Transverse colon (tissue), 4 donors: Measurements from ENCODE around the gene DCAF6.

Source experiments
- EP300 ChIP-seq: sonication (generic); formaldehyde crosslinking; IDR thresholded peaks from one replicate; pipeline ENCODE4 v1.6.1; 2017; ENCODE audit warnings: antibody characterized with exemption, low read depth
- POLR2A ChIP-seq: fragments of 450-650 bp; IDR thresholded peaks from one replicate; pipeline ENCODE4 v1.6.1; 2016; ENCODE audit warnings: antibody characterized with exemption, mild to moderate bottlenecking, moderate library complexity
- POLR2AphosphoS5 ChIP-seq, 3 donors: sonication (generic); formaldehyde crosslinking; IDR thresholded peaks; one replicate each; pipeline ENCODE4 v1.6.1; 2016; ENCODE audit warnings: antibody characterized with exemption in 3 of 3
- TF ChIP-seq, protein P1 (sequence below), 5 experiments: fragments of 200-600 bp in 3 of 5; fragments of 450-650 bp in 2 of 5; sonication (generic) in 3 of 5; IDR thresholded peaks; 1 replicate in 2 of 5; 2 replicates in 3 of 5; pipeline ENCODE4 v1.5.1; 2016 to 2017; ENCODE audit warnings: antibody characterized with exemption in 5 of 5, inconsistent platforms in 3 of 5, mild to moderate bottlenecking in 2 of 5, moderate library complexity in 1 of 5

DNA sequence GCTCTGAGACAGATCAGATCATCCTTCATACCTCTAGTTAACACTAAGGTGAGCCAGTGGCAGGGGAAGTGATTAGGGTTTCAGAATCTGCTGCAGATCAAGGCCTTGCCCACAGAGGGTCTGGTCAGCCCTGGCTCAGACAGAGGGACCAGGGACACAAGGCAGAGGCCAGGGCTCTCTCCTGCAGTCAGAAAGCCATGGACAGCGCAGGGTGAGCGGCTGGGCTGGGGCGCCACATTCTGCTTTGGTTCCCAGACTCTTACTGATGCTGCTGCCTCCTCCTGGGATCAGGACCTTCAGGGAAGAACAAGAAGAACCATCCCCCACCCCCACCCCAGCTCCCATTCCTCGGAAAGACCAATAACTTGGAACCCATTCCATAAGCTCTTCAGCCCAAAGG lies 157.1 kb downstream of the DCAF6 start:
- no peak for TF ChIP-seq POLR2A
- TF ChIP-seq, protein P1, sequence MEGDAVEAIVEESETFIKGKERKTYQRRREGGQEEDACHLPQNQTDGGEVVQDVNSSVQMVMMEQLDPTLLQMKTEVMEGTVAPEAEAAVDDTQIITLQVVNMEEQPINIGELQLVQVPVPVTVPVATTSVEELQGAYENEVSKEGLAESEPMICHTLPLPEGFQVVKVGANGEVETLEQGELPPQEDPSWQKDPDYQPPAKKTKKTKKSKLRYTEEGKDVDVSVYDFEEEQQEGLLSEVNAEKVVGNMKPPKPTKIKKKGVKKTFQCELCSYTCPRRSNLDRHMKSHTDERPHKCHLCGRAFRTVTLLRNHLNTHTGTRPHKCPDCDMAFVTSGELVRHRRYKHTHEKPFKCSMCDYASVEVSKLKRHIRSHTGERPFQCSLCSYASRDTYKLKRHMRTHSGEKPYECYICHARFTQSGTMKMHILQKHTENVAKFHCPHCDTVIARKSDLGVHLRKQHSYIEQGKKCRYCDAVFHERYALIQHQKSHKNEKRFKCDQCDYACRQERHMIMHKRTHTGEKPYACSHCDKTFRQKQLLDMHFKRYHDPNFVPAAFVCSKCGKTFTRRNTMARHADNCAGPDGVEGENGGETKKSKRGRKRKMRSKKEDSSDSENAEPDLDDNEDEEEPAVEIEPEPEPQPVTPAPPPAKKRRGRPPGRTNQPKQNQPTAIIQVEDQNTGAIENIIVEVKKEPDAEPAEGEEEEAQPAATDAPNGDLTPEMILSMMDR (IDR thresholded peaks at IDR 0.05) = no peak
- TF ChIP-seq EP300 = no peak
- TF ChIP-seq POLR2AphosphoS5 (IDR thresholded peaks at IDR 0.05) = no peak
